Measurements from ENCODE around the gene CNNM1.

DNA sequence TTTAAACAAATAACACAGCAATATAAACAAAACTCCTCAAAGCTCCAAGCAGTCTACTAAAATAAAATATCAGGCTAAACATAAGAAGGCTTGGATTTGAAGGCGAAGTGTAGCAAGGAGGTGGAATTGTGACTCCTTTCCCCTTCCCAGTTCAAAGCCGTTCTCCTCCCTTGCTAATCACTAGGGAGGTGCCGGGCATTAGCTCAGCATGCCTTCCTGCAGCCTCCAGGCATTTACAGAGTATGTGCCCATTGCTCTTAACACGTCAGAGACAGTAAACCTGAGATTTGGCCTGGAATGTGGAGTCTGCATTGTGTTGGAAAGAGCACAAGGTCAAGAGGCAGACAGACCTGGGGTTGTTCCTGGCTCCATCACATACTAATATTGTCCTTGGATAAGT, 15.6 kb downstream of the CNNM1 start:
- TF ChIP-seq, protein P1, sequence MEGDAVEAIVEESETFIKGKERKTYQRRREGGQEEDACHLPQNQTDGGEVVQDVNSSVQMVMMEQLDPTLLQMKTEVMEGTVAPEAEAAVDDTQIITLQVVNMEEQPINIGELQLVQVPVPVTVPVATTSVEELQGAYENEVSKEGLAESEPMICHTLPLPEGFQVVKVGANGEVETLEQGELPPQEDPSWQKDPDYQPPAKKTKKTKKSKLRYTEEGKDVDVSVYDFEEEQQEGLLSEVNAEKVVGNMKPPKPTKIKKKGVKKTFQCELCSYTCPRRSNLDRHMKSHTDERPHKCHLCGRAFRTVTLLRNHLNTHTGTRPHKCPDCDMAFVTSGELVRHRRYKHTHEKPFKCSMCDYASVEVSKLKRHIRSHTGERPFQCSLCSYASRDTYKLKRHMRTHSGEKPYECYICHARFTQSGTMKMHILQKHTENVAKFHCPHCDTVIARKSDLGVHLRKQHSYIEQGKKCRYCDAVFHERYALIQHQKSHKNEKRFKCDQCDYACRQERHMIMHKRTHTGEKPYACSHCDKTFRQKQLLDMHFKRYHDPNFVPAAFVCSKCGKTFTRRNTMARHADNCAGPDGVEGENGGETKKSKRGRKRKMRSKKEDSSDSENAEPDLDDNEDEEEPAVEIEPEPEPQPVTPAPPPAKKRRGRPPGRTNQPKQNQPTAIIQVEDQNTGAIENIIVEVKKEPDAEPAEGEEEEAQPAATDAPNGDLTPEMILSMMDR (IDR thresholded peaks at IDR 0.05; ENCODE audit: poor library complexity) = no peak
- TF ChIP-seq EZH2phosphoT487 (IDR thresholded peaks at IDR 0.05; ENCODE audit: low read depth, severe bottlenecking, unreplicated experiment) = no peak
